NCI-H2107 treated with DMSO at 0.1 percent for 48 hours (cell line): ENCODE measurements around the gene XYLT1.

ENCODE experiments used
- DNase-seq: peaks from one replicate; lab custom pipeline; 2025; ENCODE audit not compliant: unreplicated experiment; lab: John Stamatoyannopoulos, UW

Gene XYLT1

DNA sequence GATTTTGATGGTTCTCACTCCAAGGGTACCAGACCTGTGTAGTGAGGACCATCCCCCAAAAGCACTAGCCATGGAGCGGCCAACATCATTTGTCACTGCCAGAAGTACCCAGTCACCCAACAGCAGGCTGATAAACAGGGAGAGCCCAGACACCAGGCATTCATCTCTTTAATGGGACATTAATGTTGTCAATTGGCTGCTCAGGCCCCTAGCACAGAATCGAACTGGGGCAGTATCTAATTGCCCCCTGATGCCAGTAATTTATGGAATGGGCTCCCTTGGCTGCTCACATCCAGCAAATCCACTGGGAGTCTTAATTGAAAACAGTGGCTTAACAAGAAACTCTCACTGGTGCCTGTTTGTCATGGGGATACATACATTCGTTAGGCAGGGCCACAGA is 344.6 kb downstream of the XYLT1 start:
- no peak for DNase-seq

DNA sequence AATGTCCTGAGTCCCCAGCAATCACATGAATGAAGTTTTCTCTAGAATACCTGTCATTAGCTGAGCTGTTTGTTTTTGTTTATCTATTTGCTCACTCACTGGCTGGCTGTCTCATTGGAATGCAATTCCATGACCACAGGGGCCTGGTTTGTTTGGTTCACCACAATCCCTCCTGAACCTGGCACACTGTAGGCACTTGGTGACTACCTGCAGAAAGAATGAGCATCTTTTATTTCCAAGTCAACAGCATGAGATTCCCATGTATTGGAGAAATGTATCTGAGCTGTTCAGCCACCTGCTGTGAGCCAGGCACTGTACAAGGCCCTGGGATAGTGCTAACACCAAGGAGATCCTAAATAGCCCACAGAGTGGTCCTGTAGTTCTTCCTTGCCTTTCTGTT is 345.1 kb downstream of the XYLT1 start:
- no peak for DNase-seq

DNA sequence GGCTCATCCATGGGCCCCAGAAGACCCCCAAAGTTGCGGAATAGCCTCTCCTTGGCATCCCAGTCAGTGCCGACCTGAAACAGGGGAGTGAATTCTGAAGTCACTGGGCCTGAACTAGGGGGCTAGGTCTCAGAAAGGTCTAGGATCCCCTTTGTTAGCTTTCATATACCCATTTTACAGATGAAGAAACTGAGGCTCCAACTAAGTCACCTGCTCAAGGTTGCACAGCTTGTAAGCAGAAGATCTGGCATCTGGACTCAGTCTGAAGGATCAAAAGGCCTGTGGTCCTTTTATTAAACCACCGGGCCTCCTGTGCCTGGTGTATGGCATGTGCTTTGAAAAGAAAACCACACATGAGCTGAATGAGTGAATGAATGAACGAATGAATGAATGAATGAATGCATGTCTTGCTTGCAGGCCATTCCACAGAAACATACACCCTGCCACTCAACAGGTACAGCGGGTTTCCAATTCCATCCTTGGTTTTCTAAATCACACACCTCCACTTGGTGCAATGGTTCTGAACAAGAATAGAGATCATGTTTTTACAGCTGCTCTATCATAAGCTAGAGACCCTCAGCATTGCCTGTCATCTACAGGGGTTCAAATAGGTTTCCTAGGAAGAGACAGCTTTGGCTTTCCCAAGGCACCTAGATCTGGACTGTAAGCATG is 352.7 kb downstream of the XYLT1 start:
- DNase-seq = no peak

DNA sequence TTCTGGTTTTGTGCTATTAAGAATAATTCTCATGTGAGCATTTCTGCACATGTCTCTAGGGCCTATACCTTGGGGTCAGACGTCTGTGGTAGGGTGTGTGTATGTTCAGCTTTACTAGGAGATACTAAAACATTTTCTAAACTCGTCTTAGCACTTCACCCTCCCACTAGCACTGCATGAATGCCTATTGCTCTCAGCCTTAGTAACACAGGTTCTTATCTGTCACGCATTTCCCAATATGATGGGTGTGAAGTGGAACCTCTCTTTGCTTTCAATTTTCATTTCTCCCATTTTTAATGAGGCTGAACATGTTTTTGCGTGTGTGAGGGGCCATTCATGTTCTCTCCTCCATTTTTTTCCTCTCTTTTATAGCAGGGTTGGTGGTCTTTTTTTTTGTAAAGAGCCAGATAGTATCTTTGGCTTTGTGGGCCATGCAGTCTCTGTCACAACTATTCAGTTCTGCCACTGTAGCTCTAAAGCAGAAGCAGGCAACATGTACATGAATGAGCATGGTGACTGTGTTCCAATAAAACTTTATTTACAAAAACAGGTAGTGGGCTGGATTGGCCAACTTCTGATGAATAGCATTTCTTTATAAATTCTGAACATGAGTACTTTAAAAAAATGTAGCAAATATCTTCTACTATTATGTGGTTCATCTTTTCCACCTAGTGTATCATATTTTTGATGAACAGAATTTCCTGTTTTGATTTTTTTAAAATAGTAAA is 354.0 kb downstream of the XYLT1 start:
- DNase-seq = no peak

DNA sequence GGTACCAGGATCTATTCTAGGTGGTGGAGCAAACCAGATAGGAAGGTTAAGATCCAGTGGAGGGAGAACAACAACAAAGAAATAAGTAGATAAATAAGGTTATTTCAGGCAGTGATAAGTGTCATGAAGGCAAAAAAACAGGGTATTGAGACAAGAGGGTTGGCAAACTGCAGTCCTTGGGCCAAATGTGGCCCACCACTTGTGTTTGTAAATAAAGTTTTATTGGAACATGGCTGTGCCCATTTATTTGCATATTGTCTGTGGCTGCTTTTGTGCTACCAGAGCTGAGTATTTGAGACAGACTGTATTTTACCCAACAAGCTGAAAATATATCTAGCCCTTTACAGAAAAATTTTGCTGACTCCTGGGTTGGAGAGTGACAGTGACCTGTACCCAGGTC is 361.3 kb downstream of the XYLT1 start:
- no peak for DNase-seq

DNA sequence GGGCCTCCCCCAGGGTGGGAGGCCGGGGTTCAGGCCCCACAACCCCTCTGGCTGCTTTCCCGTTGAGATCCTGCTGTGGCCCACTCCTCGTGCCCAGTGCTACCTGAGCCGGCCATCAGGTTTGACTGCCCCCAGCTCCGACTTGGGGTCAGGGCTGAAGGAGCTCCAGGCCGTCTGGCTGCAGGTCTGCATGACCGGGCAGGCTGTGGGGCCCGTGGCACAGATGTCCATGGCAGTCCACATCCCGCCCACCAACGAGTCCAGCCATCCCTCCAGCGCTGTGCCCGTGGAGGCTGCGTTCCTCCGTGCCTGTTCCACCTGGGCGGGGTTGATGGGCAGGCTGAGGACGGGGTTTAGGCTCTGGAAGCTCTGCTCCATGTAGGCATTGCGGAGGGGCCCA is 362.2 kb downstream of the XYLT1 start:
- no peak for DNase-seq

DNA sequence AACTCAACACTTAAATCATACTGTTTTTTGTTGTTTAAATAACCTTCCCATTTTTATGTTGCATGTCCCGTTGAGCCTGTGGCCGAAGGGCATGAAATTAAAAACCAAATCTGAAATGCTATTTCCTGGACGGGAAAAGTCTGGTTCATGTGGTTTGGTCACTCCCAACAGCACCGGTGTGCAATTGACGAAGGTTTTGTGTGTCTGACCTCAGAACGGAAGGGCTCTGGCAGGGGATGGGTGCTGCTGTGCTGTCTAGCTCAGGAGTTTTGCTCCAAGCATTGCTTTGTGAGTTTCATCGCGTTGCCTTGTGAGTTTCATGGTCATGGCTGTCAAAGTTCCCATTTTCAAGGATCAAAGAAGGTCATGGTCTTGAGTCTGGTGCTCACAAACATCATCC is 363.3 kb downstream of the XYLT1 start:
- no peak for DNase-seq

DNA sequence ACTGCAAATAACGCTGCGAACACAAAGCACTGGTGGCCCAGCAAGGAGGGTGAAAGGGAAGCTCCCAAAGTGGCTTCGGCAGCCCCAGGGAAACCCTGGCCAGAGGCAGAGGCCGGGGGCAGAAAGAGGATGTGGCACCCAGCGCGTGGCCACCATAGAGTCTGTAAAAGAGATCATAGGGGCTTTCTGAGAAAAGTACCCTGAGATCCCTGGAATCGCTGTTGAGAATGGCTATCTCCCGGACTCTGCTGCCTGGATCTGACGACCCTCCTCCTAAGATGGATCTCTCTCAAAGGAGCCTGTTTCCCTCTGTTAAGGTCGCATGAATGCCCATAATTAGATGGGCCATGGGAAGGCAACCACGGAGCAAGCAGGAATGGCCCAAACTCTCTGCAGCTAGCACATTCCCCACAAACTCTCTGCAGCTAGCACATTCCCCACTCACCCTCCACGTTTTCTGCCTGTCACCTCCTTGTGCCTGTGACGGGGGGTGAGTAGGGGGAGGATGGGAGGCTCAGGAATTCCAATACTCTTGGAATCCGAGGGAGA is 364.4 kb downstream of the XYLT1 start:
- no peak for DNase-seq

DNA sequence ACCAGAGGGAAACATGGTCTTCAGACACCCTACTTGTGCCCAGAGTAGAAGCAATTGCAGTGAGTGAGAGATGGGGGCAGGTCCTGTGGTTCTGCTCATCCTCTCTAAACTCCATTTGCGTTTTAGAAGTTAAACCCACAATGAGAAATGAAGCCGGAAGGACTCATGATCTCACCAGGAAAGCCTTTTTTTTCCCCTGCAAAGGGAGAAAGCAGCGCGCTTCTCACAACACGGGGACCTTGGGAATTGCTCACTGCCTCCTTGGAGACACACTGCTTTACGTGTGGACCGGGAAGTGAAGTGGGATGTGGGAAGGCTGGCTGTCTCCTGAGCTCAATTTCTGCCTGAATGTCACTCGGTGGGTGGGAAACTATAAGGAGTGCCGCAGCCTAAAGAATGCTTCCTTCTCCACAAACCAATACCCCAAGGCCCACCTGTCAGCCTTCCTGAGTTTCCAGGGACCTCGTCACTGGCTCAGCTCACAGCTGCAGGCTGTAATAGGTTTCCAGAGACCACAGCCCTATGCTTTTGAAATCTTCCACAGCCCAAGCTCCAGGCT is 365.4 kb downstream of the XYLT1 start:
- DNase-seq = no peak

DNA sequence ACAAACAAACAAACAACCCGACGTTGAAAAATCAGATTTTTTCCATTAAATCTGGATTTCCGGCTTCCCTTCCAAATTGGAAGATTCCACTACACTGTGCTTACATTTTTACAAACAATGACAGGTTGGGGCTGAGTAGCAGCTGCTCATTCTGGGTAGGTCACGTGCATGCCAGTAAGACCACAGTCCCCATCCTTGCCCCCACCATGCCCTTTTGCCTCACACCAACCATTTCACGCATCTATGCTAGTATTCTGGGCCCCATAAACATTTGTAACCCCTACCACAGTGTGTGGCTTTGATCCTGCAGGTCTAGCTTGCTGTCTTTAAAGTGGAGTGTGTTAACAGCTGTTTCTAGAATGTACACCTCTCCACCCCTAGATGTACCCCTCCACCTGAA is 366.1 kb downstream of the XYLT1 start:
- DNase-seq = no peak

DNA sequence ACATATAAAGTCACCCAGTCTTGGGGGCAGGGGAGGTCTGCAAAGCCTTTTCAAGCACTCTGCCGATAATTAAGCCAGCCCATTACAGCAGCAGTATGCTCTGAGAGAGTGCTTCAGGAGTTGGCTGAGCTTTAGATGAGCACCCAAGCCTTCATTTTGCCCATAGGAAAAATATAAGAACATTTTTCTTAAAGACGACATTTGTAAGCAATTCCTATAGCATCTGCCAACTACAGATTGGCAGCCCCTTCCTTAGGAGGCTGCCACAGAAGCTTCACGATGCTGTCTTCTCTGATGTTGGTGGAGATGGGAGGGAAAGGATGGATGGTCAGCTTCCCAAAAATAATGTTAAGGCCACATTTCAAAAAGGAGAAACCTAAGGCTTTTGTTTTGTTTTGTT is 367.5 kb downstream of the XYLT1 start:
- no peak for DNase-seq

DNA sequence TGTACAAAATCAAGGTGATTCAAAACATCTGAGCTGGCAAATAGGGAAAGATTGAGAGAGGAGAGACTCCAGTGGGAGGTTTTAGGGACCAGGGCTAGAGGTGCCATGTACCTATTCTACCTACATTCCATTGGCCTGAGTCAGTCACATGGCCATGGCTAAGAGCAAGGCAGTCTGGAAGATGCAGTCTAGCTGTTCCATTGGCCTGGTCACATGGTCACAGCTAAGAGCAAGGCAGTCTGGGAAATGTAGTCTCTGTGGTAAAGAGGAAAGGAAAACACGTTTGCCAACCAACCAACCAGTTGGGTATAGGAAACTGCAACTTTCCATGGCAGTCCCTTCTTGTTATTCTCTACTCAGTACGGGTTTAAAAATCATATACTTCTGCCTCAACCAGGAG is 369.1 kb downstream of the XYLT1 start:
- DNase-seq = no peak

DNA sequence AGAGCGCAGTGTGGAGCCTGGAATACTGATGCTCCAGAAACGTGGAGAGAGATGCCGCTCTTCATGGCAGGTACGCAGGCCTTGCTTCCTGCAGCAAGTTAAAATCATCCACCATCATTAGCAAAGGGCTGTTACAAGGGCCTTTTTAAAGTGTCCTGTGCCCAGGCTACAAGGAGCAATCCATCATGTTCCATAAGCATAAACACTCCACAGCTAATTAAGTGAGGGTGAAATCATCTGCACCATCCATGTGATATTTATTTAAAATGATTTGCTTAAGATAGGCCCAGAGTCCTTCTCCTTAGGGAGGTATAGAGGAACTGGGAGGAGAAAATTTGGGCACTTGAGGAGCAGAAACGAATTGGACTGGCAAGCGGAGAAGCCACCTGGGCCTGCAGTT is 372.1 kb downstream of the XYLT1 start:
- DNase-seq = no peak

DNA sequence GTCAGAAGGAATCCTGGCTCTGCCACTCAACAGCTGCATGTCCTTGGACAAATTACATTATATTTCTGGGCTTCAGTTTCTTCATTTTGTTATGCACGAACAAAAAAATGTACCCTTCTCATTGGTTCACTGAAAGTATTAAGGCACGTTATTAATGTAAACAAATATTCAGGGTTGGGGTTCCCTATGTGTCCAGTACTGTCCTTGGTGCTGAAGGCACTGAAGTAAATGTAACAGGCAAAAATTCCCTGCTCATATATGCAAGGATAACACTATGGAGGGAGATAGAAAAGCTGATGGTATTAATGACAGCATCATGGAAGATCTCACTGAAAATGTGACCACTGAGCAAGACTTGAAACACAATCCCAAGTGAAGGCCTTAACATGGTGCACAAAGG is 386.6 kb downstream of the XYLT1 start:
- no peak for DNase-seq

DNA sequence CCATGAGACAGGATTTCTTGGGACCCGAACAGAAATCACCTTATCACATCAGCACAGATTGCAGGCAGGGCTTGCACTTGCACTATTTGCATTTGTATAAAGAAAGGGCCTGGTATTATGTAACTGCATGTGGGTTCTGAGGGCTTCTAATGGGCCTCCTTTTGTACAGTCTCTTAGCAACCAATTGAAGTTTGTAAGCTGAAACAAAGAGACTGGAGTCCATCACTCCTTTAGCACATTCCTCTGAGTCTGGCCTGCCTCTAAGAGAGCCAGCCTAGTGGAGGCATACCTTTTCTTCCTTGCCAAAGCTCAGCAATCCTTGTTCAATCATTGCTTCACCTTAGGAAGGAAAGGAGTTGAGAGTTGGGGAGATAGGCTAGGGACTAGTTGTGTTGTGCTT is 387.1 kb downstream of the XYLT1 start:
- no peak for DNase-seq

DNA sequence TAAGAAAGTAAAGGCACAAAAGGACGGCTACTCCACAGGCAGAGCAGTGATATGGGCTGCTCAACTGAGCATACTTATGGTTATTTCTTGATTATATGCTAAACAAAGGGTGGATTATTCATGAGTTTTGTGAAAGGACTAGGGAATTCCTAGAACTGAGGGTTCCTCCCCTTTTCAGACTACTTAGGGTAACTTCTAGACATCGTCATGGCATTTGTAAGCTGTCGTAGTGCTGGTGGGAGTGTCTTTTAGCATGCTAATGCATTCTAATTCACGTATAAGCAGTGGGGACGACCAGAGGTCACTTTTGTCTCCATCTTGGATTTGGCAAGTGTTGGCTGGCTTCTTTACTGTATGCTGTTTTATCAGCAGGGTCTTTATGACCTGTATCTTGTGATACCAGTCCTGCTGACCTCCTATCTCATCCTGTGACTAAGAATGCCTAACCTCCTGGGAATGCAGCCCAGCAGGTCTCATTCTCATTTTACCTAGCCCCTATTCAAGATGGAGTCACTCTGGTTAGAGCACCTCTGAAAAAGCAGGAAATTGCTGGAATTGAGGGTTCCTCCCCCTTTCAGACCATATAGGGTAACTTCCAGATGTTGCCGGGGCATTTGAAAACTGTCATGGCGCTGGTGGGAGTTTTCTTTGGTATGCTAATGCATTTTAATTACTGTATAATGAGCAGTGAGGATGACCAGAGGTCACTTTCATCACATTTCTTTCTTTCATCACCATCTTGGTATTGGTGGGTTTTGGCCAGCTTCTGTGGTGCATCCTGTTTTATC is 388.5 kb downstream of the XYLT1 start:
- DNase-seq = no peak

DNA sequence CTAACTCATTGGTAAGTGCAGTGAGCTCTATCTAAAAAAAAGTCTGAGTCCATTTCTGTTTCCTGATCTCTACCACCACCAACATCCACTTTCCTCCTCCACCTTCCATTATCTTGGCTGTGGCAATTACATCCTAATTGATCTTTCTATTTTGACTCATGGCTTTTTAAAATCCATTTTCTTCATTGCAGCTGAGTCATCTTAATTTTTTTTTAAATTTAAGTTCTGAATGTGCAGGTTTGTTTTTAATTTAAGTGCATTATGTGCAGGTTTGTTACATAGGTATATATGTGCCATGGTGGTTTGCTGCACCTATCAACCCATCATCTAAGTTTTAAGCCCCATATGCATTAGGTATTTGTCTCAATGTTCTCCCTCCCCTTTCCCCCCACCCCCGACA is 390.7 kb downstream of the XYLT1 start:
- no peak for DNase-seq

DNA sequence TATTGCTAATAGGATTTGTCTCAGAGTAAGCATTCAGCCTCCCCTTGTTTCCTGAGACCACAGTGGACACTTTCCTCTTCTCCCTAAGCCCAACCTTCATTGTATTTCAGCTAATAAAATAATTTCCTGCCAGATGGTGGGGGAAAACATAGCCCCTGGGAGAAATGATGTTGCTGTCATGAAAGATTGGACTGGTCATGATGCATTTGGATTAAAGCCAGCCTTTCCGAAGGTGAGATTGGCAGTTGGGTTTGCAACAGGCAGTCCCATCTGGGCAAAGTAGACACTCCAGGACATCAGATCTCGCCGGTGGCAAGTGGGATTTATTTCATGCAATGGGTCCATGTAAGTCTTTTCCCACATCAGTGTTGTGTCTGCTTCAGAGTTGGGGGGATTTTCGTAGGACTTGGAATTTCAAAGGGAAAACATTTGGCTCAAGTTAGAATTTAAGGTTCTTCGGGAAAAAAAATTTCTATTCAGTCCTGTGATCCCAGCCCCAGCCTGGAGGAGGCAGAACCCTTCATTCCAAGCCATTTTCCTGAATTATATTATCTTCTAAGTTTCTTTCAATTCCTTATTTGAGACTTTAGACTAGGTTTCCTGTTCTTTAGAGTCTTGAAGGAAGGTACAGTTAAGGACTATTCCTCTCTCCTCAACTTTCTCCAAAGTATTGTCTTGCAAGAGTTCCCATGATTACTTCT is 391.7 kb downstream of the XYLT1 start:
- no peak for DNase-seq

DNA sequence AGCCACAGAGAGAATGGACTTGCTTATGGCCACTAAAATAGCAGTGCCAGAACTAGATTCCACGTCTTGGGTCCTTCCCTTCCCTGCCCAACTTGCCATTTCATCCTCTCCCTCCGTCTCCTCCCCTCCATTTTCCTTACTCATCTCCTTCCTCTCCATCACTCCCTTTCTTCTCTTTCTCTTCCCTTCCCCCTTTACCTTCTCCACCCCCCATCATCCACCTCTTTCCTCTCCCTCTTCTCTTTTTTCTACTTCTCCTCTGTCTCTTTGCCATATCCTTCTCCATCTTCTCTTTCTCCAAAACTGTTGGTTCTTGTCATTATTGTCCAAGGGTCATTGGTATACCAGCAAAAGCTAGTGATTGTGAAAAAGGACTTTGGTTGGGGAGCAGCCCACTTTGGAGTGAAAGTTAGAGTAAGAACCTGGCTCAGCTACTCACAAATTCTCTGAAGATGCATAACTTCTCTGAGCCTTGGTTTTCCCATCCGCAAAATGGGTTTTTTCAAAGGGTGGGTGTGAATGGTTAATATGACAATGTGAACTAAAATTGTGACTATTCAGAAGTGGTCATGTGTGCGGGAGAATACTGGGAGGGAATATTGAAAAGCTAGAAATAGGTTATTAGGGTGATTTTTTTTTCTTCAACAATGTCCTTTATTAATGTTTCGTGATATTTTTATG is 393.8 kb downstream of the XYLT1 start:
- no peak for DNase-seq

DNA sequence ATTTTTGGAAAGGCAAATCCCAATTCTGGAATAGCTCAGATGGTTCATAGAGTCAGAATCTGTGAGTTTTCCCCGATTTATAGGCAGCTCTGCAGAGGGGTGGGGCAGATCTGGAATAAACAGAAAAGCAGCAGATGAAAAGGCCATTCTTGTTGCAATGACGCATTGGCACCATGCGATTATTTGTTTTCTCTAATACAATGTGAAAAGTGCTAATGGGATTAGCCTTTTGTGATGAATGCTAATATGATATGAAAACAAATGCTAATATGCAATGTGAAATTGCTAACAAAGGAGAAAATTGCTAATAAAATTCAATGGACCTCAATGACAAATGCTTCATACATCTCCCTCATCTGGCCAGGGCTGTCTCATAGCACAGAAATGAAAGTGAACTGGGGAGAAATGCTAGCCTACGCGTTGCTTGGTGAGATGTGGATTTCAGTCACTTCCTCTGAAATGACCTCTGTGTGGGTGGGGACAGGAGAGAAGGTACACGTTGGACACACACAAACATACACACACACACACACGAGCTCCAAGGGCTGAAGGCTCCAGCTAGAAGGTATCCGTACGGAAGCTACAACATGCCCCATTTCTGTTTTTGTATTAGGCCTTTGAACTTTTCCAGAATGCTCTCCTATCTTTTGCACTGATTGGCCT is 394.5 kb downstream of the XYLT1 start:
- no peak for DNase-seq
